ENCODE results near the gene LARP6. TPM values are rescaled to one million over a fixed set of nuclear protein-coding genes. Genes with fewer than 3 reads are reported as not detected.
A peak's percentile ranks its signal among the peaks of the same experiment; 100 is the strongest.

LARP6 gene
- total and polyA plus RNA-seq, 3 experiments from 2014 or later, result 0.05 to 0.51 TPM; not detected in 1

GRCh38 chr15:70830615-70831014 lies 23.3 kb downstream of the LARP6 start:
- Histone ChIP-seq H3K27me3 (ENCODE audit: insufficient read depth, low read length, poor library complexity, severe bottlenecking) (no peaks in the 10 kb centered on the region), H3K36me3 (ENCODE audit: insufficient read depth, low read length) (no peaks in the 10 kb centered on the region), H3K9me3 (ENCODE audit: low read length) (no peaks in the 10 kb centered on the region), H3K4me1 (ENCODE audit: insufficient read depth, low read length) (no peaks in the 10 kb centered on the region), H3K4me3 (ENCODE audit: low read length) (no peak overlapping the region), H3K27ac (ENCODE audit: low read depth, low read length) (no peak overlapping the region)
- ChIA-PET CTCF (interaction anchor here (0.8 kb wide), 1 partner anchor 19 kb away, joined by 3 read pairs; no protein-coding TSS in a partner anchor), POLR2A (no interaction called here)
- no peak overlapping the region for H3K27ac Mint-ChIP-seq
- no peak overlapping the region for H3K4me3 Mint-ChIP-seq
- DNase-seq, result no peak
- H3K9me3 Mint-ChIP-seq, result no peaks in the 10 kb centered on the region
- H3K36me3 Mint-ChIP-seq, result peaks cover 0 to 2% (median 0%) of the 10 kb centered on the region in 3 donors
- no peaks in the 10 kb centered on the region for H3K4me1 Mint-ChIP-seq
- peaks cover 8 to 32% of the 10 kb centered on the region in 2 donors for H3K27me3 Mint-ChIP-seq

GRCh38 chr15:70829371-70830166 lies 24.4 kb downstream of the LARP6 start:
- H3K27me3 Mint-ChIP-seq, result peaks cover 8 to 36% of the 10 kb centered on the region in 2 donors
- ChIA-PET POLR2A (no interaction called here), CTCF (interaction anchor here (0.8 kb wide), 1 partner anchor 18 kb away, joined by 3 read pairs; no protein-coding TSS in a partner anchor)
- H3K36me3 Mint-ChIP-seq, result peaks cover 0 to 2% (median 0%) of the 10 kb centered on the region in 3 donors
- H3K4me3 Mint-ChIP-seq, result no peak overlapping the region
- Histone ChIP-seq H3K4me3 (ENCODE audit: low read length) (no peak overlapping the region), H3K27me3 (ENCODE audit: insufficient read depth, low read length, poor library complexity, severe bottlenecking) (no peaks in the 10 kb centered on the region), H3K36me3 (ENCODE audit: insufficient read depth, low read length) (no peaks in the 10 kb centered on the region), H3K27ac (ENCODE audit: low read depth, low read length) (no peak overlapping the region), H3K4me1 (ENCODE audit: insufficient read depth, low read length) (no peaks in the 10 kb centered on the region), H3K9me3 (ENCODE audit: low read length) (no peaks in the 10 kb centered on the region)
- DNase-seq, result no peak
- no peaks in the 10 kb centered on the region for H3K9me3 Mint-ChIP-seq
- H3K27ac Mint-ChIP-seq, result no peak overlapping the region
- H3K4me1 Mint-ChIP-seq, result no peaks in the 10 kb centered on the region

GRCh38 chr15:70827721-70828120 lies 26.2 kb downstream of the LARP6 start:
- ChIA-PET POLR2A (no interaction called here), CTCF (no interaction called here)
- no peaks in the 10 kb centered on the region for H3K4me1 Mint-ChIP-seq

DNA sequence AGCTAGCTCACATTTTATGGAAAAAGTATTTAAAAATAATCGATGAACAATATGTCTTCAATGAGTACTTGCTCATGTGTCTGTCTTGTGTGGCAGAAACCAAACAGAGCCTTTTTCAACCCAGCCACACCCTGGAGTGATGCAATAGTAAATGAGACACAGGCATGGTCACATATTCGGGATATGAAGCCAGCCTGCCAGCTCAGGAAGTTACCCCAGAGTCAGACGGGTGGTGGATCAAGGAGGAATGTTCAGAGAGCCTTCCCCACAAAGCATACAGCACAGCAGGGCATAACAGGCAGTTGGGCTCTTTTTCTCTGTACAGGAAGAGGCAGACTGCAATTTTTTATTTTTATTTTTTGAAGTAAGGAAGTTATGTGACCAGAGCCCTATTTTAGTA lies 27.3 kb downstream of the LARP6 start:
- no peaks in the 10 kb centered on the region for H3K27me3 ChIP-seq (ENCODE audit: insufficient read depth, low read length, poor library complexity, severe bottlenecking)
- Mint-ChIP-seq H3K4me3 (no peak overlapping the region), H3K4me1 (no peaks in the 10 kb centered on the region), H3K36me3 (peaks cover 0 to 2% (median 0%) of the 10 kb centered on the region in 3 donors), H3K27ac (no peak overlapping the region), H3K9me3 (no peaks in the 10 kb centered on the region), H3K27me3 (peaks cover 4 to 47% of the 10 kb centered on the region in 2 donors)
- no peak overlapping the region for H3K27ac ChIP-seq (ENCODE audit: low read depth, low read length)
- CTCF ChIA-PET, result no interaction called here
- POLR2A ChIA-PET, result no interaction called here
- H3K36me3 ChIP-seq (ENCODE audit: insufficient read depth, low read length), result no peaks in the 10 kb centered on the region
- no peaks in the 10 kb centered on the region for H3K9me3 ChIP-seq (ENCODE audit: low read length)
- no peak overlapping the region for H3K4me3 ChIP-seq (ENCODE audit: low read length)
- no peaks in the 10 kb centered on the region for H3K4me1 ChIP-seq (ENCODE audit: insufficient read depth, low read length)
- DNase-seq, result no peak

More at GRCh38 chr15:70827721-70828120, 26.2 kb downstream of the LARP6 start:
- Mint-ChIP-seq H3K36me3 (peaks cover 0 to 2% (median 0%) of the 10 kb centered on the region in 3 donors), H3K27me3 (peaks cover 4 to 47% of the 10 kb centered on the region in 2 donors), H3K9me3 (no peaks in the 10 kb centered on the region), H3K27ac (no peak overlapping the region), H3K4me3 (no peak overlapping the region)
- no peak overlapping the region for H3K4me3 ChIP-seq (ENCODE audit: low read length)
- H3K36me3 ChIP-seq (ENCODE audit: insufficient read depth, low read length), result no peaks in the 10 kb centered on the region
- no peaks in the 10 kb centered on the region for H3K4me1 ChIP-seq (ENCODE audit: insufficient read depth, low read length)
- no peaks in the 10 kb centered on the region for H3K9me3 ChIP-seq (ENCODE audit: low read length)
- DNase-seq, result no peak
- no peaks in the 10 kb centered on the region for H3K27me3 ChIP-seq (ENCODE audit: insufficient read depth, low read length, poor library complexity, severe bottlenecking)
- no peak overlapping the region for H3K27ac ChIP-seq (ENCODE audit: low read depth, low read length)

DNA sequence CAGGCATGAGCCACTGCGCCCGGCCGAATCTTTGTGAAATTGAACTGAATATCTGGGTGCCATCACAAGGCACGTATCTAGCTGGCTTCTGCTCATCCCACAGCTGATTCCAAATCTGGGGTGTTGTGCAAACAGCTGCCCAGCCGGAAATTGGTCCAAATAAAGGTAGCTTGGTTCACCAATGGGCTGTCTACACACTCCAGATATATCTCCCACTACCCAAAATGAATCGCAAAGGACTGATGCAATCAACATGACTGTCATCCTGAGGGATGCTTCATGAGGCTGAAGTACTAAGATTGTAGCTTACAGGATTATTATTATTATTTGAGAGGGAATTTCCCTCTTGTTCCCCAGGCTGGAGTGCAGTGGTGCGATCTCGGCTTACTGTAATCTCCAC lies 28.1 kb downstream of the LARP6 start:
- H3K27me3 Mint-ChIP-seq, result peaks cover 4 to 44% of the 10 kb centered on the region in 2 donors
- no peak overlapping the region for H3K4me3 Mint-ChIP-seq
- H3K9me3 Mint-ChIP-seq, result peaks cover 0 to 2% (median 0%) of the 10 kb centered on the region in 5 donors
- Histone ChIP-seq H3K27me3 (ENCODE audit: insufficient read depth, low read length, poor library complexity, severe bottlenecking) (no peaks in the 10 kb centered on the region), H3K4me1 (ENCODE audit: insufficient read depth, low read length) (no peaks in the 10 kb centered on the region), H3K4me3 (ENCODE audit: low read length) (no peak overlapping the region), H3K27ac (ENCODE audit: low read depth, low read length) (no peak overlapping the region), H3K9me3 (ENCODE audit: low read length) (no peaks in the 10 kb centered on the region), H3K36me3 (ENCODE audit: insufficient read depth, low read length) (no peaks in the 10 kb centered on the region)
- H3K4me1 Mint-ChIP-seq, result no peaks in the 10 kb centered on the region
- ChIA-PET POLR2A (no interaction called here), CTCF (no interaction called here)
- H3K36me3 Mint-ChIP-seq, result peaks cover 0 to 2% (median 0%) of the 10 kb centered on the region in 3 donors
- no peak overlapping the region for H3K27ac Mint-ChIP-seq
- no peak for DNase-seq

DNA sequence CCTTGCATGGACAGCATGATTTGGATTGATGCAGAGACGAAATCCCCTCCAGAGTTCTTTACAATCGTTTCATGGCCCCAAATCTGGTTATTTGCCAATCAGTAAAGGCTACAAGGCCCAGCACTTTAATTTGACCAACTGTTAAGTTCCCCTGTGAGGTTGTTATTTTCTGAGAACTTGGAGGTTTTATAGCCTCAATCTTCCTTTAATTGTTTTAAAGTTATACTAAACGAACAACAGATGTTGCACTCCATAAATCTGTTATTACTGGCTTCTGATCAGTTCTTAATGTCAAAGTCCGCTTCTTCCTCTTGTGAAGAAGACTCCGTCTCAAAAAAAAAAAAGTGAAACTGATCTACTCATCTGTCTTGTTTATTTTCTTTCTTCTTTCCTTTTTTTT lies 30.8 kb downstream of the LARP6 start:
- Histone ChIP-seq H3K9me3 (ENCODE audit: low read length) (no peaks in the 10 kb centered on the region), H3K27ac (ENCODE audit: low read depth, low read length) (no peak overlapping the region), H3K4me3 (ENCODE audit: low read length) (no peak overlapping the region), H3K36me3 (ENCODE audit: insufficient read depth, low read length) (no peaks in the 10 kb centered on the region), H3K27me3 (ENCODE audit: insufficient read depth, low read length, poor library complexity, severe bottlenecking) (no peaks in the 10 kb centered on the region), H3K4me1 (ENCODE audit: insufficient read depth, low read length) (no peaks in the 10 kb centered on the region)
- H3K36me3 Mint-ChIP-seq, result peaks cover 0 to 2% (median 0%) of the 10 kb centered on the region in 3 donors
- H3K4me1 Mint-ChIP-seq, result no peaks in the 10 kb centered on the region
- no peak for DNase-seq
- peaks cover 0 to 36% of the 10 kb centered on the region in 2 donors for H3K27me3 Mint-ChIP-seq
- CTCF ChIA-PET, result no interaction called here
- POLR2A ChIA-PET, result no interaction called here
- no peak overlapping the region for H3K4me3 Mint-ChIP-seq
- peaks cover 0 to 6% (median 2%) of the 10 kb centered on the region in 5 donors for H3K9me3 Mint-ChIP-seq
- no peak overlapping the region for H3K27ac Mint-ChIP-seq

DNA sequence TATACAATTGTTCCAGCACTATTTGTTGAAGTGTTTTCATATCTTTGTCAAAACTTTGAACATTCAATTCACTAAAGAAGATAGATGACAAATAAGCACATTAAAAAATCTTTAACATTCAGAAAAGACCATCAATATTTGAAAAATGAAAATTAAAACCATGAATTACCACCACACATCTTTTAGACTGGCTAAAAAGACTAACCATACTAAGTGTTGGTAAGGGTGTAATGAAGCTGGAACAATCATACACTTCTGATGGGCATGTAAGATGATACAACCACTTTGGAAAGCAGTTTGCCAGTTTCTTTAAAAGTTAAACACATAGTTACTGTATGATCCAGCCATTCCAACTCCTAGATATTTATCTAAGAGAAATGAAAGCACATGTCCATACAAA lies 33.7 kb downstream of the LARP6 start:
- Mint-ChIP-seq H3K4me1 (no peaks in the 10 kb centered on the region), H3K27ac (no peak overlapping the region), H3K4me3 (no peak overlapping the region), H3K27me3 (peaks cover 0 to 19% of the 10 kb centered on the region in 2 donors), H3K9me3 (peaks cover 0 to 6% (median 2%) of the 10 kb centered on the region in 5 donors), H3K36me3 (no peaks in the 10 kb centered on the region)
- CTCF ChIA-PET, result no interaction called here
- no peak overlapping the region for H3K27ac ChIP-seq (ENCODE audit: low read depth, low read length)
- POLR2A ChIA-PET, result no interaction called here
- no peaks in the 10 kb centered on the region for H3K27me3 ChIP-seq (ENCODE audit: insufficient read depth, low read length, poor library complexity, severe bottlenecking)
- DNase-seq, result no peak
- H3K36me3 ChIP-seq (ENCODE audit: insufficient read depth, low read length), result no peaks in the 10 kb centered on the region
- H3K4me1 ChIP-seq (ENCODE audit: insufficient read depth, low read length), result no peaks in the 10 kb centered on the region
- H3K4me3 ChIP-seq (ENCODE audit: low read length), result no peak overlapping the region
- H3K9me3 ChIP-seq (ENCODE audit: low read length), result no peaks in the 10 kb centered on the region

GRCh38 chr15:70818580-70818979 lies 35.4 kb downstream of the LARP6 start:
- no peak for DNase-seq
- Histone ChIP-seq H3K27me3 (ENCODE audit: insufficient read depth, low read length, poor library complexity, severe bottlenecking) (no peaks in the 10 kb centered on the region), H3K27ac (ENCODE audit: low read depth, low read length) (no peak overlapping the region), H3K9me3 (ENCODE audit: low read length) (no peaks in the 10 kb centered on the region), H3K4me3 (ENCODE audit: low read length) (no peak overlapping the region), H3K4me1 (ENCODE audit: insufficient read depth, low read length) (no peaks in the 10 kb centered on the region), H3K36me3 (ENCODE audit: insufficient read depth, low read length) (no peaks in the 10 kb centered on the region)
- Mint-ChIP-seq H3K36me3 (no peaks in the 10 kb centered on the region), H3K9me3 (peaks cover 0 to 6% (median 2%) of the 10 kb centered on the region in 5 donors), H3K4me3 (no peak overlapping the region), H3K27ac (peak overlapping the region in 1 of 8 donors; percentile 22), H3K4me1 (no peaks in the 10 kb centered on the region), H3K27me3 (peaks cover 0 to 6% of the 10 kb centered on the region in 2 donors)
- POLR2A ChIA-PET, result no interaction called here
- CTCF ChIA-PET, result no interaction called here
